HepG2 (cell line): ENCODE measurements around the gene CDK5R1. TPM values are rescaled to one million over a fixed set of nuclear protein-coding genes. Genes with fewer than 3 reads are reported as not detected.

Experiments
- AFF4 ChIP-seq: sonication (generic); formaldehyde crosslinking; IDR thresholded peaks from 2 replicates; pipeline ENCODE4 v1.4.0; 2020; ENCODE audit warnings: missing genetic modification reagents
- AKNA ChIP-seq: sonication (generic); formaldehyde crosslinking; IDR thresholded peaks from 2 replicates; pipeline ENCODE4 v1.4.0; 2020; ENCODE audit warnings: missing genetic modification reagents, borderline replicate concordance
- GMEB1 ChIP-seq: sonication (generic); formaldehyde crosslinking; IDR thresholded peaks from 2 replicates; pipeline ENCODE4 v1.5.1; 2020; ENCODE audit warnings: missing genetic modification reagents, mild to moderate bottlenecking, borderline replicate concordance
- ZNF75D ChIP-seq: sonication (generic); formaldehyde crosslinking; IDR thresholded peaks from 2 replicates; pipeline ENCODE4 v1.8.1; 2023; ENCODE audit warnings: missing genetic modification reagents, mild to moderate bottlenecking, borderline replicate concordance
- polyA plus RNA-seq, 8 experiments: library from polyadenylated mRNA; depleted of rRNA in 3 of 8; stranded (reverse) in 7 of 8; unstranded in 1 of 8; fragments of >200 nt; fragmentation: Illumina TruSeq in 4 of 8; extraction: Trizol in 4 of 8; gene quantifications; 2 replicates each; pipeline versions ENCODE4 v1.2.1 to v1.2.3, GENCODE V29; 2011 to 2016; ENCODE audit warnings: low read depth in 4 of 8, missing spikeins in 1 of 8, mixed read lengths in 1 of 8; ENCODE audit not compliant: insufficient read depth in 1 of 8
- total RNA-seq, 5 experiments: library from RNA; depleted of rRNA; stranded (reverse); fragments of >200 nt; fragmentation: Illumina TruSeq; extraction: Trizol; gene quantifications; 2 replicates each; pipeline ENCODE4 v1.2.3, GENCODE V29; 2016; ENCODE audit warnings: low read depth in 1 of 5

Gene CDK5R1
- total and polyA plus RNA-seq, 2 of the 13 experiments (the other 11 are each of a cell fraction or from before 2014, with no cell fraction given) = 1.1 to 3.9 TPM

GRCh38 chr17:32452281-32452680 lies 34.5 kb upstream of the CDK5R1 start (continued):
- no peak for TF ChIP-seq AKNA (CRISPR knock-in tag)
- no peak for TF ChIP-seq ZNF75D
- no peak for TF ChIP-seq GMEB1 (CRISPR knock-in tag)
- no peak for TF ChIP-seq AFF4
